AG09309 (cell line): ENCODE results near the gene FAM25G.
"Not testable (repeated sequence)": the region's sequence is repeated elsewhere in the genome, so short reads cannot be mapped to it uniquely, and the experiment has no call there.

Experiments
- DNase-seq: peaks from one replicate; pipeline ENCODE4 v3.0.0-alpha.2; 2010; ENCODE audit warnings: low read depth
- H3K4me3 ChIP-seq: 2 replicates; pipeline ENCODE4 v1.5.1; 2011; ENCODE audit warnings: mild to moderate bottlenecking, low read depth, low read length, moderate library complexity; ENCODE audit not compliant: control insufficient read depth
- TF ChIP-seq, protein P1 (sequence below): IDR thresholded peaks from 2 replicates; pipeline ENCODE4 v1.5.1; 2011; ENCODE audit warnings: mild to moderate bottlenecking, low read depth, low read length, inconsistent platforms; ENCODE audit not compliant: insufficient read depth, control insufficient read depth; ENCODE audit errors: missing control alignments

The FAM25G gene

DNA sequence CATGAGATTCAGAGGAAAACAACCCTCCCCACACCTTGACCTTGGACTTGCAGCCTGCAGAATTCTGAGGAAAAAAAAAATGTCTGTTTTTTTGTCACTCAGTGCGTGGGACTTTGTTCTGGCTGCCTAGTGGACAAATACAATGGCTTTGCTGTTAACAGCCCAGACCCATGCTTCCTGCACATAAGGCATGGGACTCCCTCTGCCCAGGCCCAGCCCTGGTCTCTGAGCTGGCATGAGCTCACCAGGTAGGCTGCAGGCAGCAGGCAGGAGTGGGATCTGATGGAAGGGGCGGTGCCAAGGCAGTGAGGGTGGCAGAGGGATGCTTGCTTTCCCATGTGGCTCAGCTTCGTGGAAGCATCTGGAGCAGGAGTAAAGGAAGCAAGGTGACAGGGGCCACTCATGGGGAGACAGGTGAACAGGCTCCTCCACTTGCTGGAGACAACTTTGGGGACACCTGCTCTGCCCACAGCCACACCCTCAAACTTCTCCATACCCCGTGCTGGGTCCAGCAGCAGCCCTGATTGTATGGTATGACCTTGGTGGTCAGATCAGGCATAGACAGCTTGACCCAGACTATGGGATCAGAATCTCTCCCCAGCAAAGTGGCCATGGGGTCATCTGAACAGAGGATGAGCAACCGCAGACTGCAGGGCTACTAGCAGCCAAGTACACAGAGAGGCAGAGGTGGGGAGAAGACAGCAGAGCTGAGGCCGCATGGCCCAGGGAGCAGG lies 34.5 kb downstream of the FAM25G start:
- DNase-seq, result no peak
- no peak overlapping the region for H3K4me3 ChIP-seq
- TF ChIP-seq, protein P1, sequence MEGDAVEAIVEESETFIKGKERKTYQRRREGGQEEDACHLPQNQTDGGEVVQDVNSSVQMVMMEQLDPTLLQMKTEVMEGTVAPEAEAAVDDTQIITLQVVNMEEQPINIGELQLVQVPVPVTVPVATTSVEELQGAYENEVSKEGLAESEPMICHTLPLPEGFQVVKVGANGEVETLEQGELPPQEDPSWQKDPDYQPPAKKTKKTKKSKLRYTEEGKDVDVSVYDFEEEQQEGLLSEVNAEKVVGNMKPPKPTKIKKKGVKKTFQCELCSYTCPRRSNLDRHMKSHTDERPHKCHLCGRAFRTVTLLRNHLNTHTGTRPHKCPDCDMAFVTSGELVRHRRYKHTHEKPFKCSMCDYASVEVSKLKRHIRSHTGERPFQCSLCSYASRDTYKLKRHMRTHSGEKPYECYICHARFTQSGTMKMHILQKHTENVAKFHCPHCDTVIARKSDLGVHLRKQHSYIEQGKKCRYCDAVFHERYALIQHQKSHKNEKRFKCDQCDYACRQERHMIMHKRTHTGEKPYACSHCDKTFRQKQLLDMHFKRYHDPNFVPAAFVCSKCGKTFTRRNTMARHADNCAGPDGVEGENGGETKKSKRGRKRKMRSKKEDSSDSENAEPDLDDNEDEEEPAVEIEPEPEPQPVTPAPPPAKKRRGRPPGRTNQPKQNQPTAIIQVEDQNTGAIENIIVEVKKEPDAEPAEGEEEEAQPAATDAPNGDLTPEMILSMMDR, result no peak

DNA sequence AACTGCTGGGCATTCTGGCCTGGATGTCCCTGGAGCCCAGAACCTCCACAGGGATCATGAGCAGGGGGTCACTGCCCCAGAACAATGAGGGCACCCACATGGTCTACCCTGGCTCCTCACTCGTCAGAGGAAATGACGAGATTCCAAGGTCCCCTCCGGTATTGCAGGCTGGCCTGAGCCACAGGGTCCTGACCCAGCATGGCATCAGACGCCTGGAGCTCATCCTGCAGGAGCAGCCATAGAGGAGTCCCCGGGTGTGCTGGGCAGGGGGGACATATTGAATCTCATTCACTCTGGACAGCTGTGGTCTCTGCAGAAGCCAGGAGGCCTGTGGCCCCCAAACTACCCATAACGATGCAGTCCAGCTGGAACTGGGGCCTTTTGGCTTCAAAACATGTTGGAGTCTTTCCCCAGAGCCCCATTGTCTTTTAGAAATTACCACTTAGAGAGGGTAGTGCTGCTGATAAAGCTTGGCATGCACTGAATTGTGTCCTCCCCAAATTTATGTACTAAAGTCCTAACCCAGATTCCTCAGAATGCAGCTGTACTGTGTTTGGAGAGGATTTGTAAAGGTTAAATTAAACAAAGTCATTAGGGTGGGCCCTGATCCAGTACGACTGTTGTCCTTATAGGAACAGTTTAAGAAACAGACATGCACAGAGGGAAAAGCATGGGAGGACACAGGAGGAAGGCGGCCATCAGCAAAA lies 35.3 kb downstream of the FAM25G start:
- DNase-seq, result no peak
- TF ChIP-seq, protein P1, result no peak
- H3K4me3 ChIP-seq, result no peak overlapping the region

DNA sequence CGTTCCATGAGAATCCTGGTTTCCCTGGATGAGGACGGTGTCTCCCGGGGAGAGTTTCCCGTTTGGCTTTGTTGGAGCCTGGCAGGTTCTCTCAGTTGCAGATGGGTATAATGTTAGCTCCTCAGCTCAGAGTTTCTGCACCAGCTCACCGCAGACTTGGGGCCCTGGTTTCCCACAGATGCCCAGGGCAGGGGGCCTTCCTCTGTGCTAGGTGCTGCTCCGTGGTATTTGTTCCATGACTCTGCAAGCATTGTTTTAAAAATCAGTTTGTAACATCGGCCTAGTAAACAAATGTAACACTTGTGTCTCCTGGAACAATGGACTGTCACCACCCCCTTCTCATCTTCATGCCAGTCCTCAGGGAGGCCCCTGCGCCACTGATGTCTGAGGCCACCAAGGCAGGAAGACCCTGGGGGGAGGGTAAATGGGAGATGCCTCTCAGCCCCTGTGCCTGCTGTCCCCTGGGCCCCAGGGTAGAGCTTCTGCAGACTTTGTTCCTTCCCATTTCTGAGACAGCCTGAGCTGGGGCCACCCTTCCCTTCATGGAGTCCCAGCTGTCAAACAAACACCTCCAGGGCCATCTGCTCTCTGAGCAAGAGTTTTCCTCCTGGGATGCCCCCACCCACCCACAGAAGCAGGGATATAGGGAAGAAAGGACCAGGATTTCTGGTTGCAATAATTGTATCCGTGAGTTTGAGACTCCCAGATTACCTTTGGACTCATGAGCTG lies 36.0 kb downstream of the FAM25G start:
- DNase-seq, H3K4me3 ChIP-seq: not testable (repeated sequence)

DNA sequence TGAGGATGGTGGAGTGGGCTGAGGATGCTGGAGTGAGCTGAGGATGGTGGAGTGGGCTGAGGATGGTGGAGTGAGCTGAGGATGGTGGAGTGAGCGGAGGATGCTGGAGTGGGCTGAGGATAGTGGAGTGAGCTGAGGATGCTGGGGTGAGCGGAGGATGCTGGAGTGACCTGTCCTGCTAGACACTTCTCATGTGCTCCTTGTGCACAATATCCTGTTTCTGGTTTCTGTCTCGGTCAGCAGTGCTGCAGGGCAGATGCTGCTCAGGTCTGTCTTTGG lies 36.8 kb downstream of the FAM25G start:
- TF ChIP-seq, protein P1, result no peak
- H3K4me3 ChIP-seq, result no peak overlapping the region
- DNase-seq, result no peak

GRCh38 chr10:47454008-47454779 lies 37.3 kb downstream of the FAM25G start:
- TF ChIP-seq, protein P1, result no peak
- H3K4me3 ChIP-seq, result no peak overlapping the region
- DNase-seq, result no peak

GRCh38 chr10:47453141-47454007 lies 38.1 kb downstream of the FAM25G start:
- no peak overlapping the region for H3K4me3 ChIP-seq
- TF ChIP-seq, protein P1, result no peak
- DNase-seq, result no peak
